Measurements from ENCODE around the gene ZNF787.

DNA sequence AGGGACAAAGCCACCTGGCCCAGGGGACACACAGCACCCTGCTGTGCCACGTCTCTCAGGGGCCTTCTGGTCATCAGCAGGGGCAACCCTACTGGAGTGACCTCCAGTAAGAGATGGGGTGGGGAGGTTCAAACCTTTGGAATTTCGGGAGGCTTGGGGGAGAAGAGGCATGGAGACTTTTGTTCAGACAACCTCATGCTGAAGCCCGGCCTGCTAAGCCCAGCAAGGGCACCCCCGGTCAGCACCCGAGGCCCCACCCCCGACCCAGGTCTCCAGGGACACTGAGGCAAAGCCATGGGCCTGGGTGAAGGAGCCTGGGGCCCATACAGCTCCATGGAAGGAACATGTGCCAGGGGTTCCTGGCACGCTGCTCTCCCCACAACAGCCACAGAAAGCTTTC lies 23.3 kb downstream of the ZNF787 start:
- TF ChIP-seq, protein P1, sequence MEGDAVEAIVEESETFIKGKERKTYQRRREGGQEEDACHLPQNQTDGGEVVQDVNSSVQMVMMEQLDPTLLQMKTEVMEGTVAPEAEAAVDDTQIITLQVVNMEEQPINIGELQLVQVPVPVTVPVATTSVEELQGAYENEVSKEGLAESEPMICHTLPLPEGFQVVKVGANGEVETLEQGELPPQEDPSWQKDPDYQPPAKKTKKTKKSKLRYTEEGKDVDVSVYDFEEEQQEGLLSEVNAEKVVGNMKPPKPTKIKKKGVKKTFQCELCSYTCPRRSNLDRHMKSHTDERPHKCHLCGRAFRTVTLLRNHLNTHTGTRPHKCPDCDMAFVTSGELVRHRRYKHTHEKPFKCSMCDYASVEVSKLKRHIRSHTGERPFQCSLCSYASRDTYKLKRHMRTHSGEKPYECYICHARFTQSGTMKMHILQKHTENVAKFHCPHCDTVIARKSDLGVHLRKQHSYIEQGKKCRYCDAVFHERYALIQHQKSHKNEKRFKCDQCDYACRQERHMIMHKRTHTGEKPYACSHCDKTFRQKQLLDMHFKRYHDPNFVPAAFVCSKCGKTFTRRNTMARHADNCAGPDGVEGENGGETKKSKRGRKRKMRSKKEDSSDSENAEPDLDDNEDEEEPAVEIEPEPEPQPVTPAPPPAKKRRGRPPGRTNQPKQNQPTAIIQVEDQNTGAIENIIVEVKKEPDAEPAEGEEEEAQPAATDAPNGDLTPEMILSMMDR (IDR thresholded peaks at IDR 0.05): no peak
- TF ChIP-seq POLR2A (IDR thresholded peaks at IDR 0.05) (no peak), EP300 (IDR thresholded peaks at IDR 0.05) (no peak)

Data from ovary (tissue), 3 donors.